Prostate gland (tissue), 2 donors: ENCODE results near the gene RANBP3. TPM values are rescaled to one million over a fixed set of nuclear protein-coding genes. Genes with fewer than 3 reads are reported as not detected.

Experiments
- DNase-seq: peaks from one replicate; pipeline ENCODE4 v3.0.0-alpha.2; 2019; ENCODE audit warnings: low spot score
- H3K27ac ChIP-seq, 2 donors: fragments of 200-600 bp; sonication (generic); 2 replicates each; pipeline ENCODE4 v1.5.1; 2017 to 2019
- H3K27me3 ChIP-seq: fragments of 200-600 bp; sonication (generic); replicated peaks from 2 replicates; pipeline ENCODE4 v1.5.1; 2019; ENCODE audit not compliant: insufficient read depth
- H3K36me3 ChIP-seq, 2 donors: fragments of 200-600 bp; sonication (generic); 1 replicate in 1 of 2; 2 replicates in 1 of 2; pipeline versions ENCODE4 v1.5.1 to v1.8.1; 2017 to 2019
- H3K4me1 ChIP-seq: fragments of 200-600 bp; sonication (generic); replicated peaks from 2 replicates; pipeline ENCODE4 v1.5.1; 2019
- H3K4me3 ChIP-seq, 2 donors: fragments of 200-600 bp; sonication (generic); 2 replicates each; pipeline ENCODE4 v1.5.1; 2017 to 2019
- H3K9me3 ChIP-seq: fragments of 200-600 bp; sonication (generic); 2 replicates; pipeline ENCODE4 v1.5.1; 2017
- POLR2A ChIP-seq: fragments of 450-650 bp; IDR thresholded peaks from one replicate; pipeline ENCODE4 v1.6.1; 2016; ENCODE audit warnings: antibody characterized with exemption, mild to moderate bottlenecking
- POLR2AphosphoS5 ChIP-seq: sonication (generic); formaldehyde crosslinking; IDR thresholded peaks from one replicate; pipeline ENCODE4 v1.6.1; 2017; ENCODE audit warnings: antibody characterized with exemption
- WGBS: methylation state at CpG from one replicate; pipeline ENCODE4 v1.1.5; 2018; 5-methylcytosine and 5-hydroxymethylcytosine counted together
- intact Hi-C: fragments of 100-400 bp; cut with DNase I; formaldehyde crosslinking; loops from one replicate; pipeline ENCODE4 v1.14.2; 2022
- total RNA-seq, 2 donors: library from RNA; depleted of rRNA; stranded (reverse); fragments of >200 nt; gene quantifications; one replicate each; pipeline ENCODE4 v1.1.0, GENCODE V29; 2016
- TF ChIP-seq, protein P1 (sequence below), 4 experiments: fragments of 200-600 bp in 2 of 4; fragments of 450-650 bp in 2 of 4; sonication (generic) in 2 of 4; IDR thresholded peaks; 1 replicate in 3 of 4; 2 replicates in 1 of 4; pipeline ENCODE4 v1.5.1; 2016 to 2019; ENCODE audit warnings: antibody characterized with exemption in 4 of 4, mild to moderate bottlenecking in 2 of 4, moderate library complexity in 2 of 4

RANBP3 gene
- total RNA-seq, 2 donors from 2014 or later = 84.6 to 120 TPM

- peaks cover 9 to 10% of the 10 kb centered on the region in 2 donors for H3K36me3 ChIP-seq
- intact Hi-C loops = no loop called here
- no peak overlapping the region for H3K27ac ChIP-seq
- no peaks in the 10 kb centered on the region for H3K27me3 ChIP-seq
- TF ChIP-seq, protein P1, sequence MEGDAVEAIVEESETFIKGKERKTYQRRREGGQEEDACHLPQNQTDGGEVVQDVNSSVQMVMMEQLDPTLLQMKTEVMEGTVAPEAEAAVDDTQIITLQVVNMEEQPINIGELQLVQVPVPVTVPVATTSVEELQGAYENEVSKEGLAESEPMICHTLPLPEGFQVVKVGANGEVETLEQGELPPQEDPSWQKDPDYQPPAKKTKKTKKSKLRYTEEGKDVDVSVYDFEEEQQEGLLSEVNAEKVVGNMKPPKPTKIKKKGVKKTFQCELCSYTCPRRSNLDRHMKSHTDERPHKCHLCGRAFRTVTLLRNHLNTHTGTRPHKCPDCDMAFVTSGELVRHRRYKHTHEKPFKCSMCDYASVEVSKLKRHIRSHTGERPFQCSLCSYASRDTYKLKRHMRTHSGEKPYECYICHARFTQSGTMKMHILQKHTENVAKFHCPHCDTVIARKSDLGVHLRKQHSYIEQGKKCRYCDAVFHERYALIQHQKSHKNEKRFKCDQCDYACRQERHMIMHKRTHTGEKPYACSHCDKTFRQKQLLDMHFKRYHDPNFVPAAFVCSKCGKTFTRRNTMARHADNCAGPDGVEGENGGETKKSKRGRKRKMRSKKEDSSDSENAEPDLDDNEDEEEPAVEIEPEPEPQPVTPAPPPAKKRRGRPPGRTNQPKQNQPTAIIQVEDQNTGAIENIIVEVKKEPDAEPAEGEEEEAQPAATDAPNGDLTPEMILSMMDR (IDR thresholded peaks at IDR 0.05) = no peak
- TF ChIP-seq POLR2A = no peak
- TF ChIP-seq POLR2AphosphoS5 = no peak
- H3K4me1 ChIP-seq = peaks cover 17% of the 10 kb centered on the region
- no peaks in the 10 kb centered on the region for H3K9me3 ChIP-seq
- no peak overlapping the region for H3K4me3 ChIP-seq
- 87% methylated on average over 36 of the region's 36 CpGs for WGBS
- DNase-seq = no peak
Measured at GRCh38 chr19:5917431-5918107, 60.4 kb downstream of the RANBP3 start.

- 48% methylated on average over 14 of the region's 14 CpGs for WGBS
- no peak for DNase-seq
- H3K36me3 ChIP-seq = peaks cover 6 to 10% of the 10 kb centered on the region in 2 donors
- H3K9me3 ChIP-seq = no peaks in the 10 kb centered on the region
- intact Hi-C loops = no loop called here
- H3K27me3 ChIP-seq = no peaks in the 10 kb centered on the region
- H3K4me3 ChIP-seq = no peak overlapping the region
- H3K4me1 ChIP-seq = peaks cover 17% of the 10 kb centered on the region
- no peak for TF ChIP-seq POLR2AphosphoS5
- TF ChIP-seq POLR2A = no peak
- TF ChIP-seq, protein P1 (IDR thresholded peaks at IDR 0.05) = no peak
- H3K27ac ChIP-seq = peak overlapping the region in 1 of 2 donors; percentile 71
Measured at GRCh38 chr19:5916181-5916708, 61.7 kb downstream of the RANBP3 start.

GRCh38 chr19:5915782-5916165, 62.2 kb downstream of the RANBP3 start:
- peaks cover 17% of the 10 kb centered on the region for H3K4me1 ChIP-seq
- H3K4me3 ChIP-seq = no peak overlapping the region
- TF ChIP-seq, protein P1 (IDR thresholded peaks at IDR 0.05) = no peak
- TF ChIP-seq POLR2A = no peak
- peaks cover 6 to 10% of the 10 kb centered on the region in 2 donors for H3K36me3 ChIP-seq
- H3K27ac ChIP-seq = peak overlapping the region; percentile 63 to 71
- WGBS = 67% methylated on average over 11 of the region's 11 CpGs
- intact Hi-C loops = no loop called here
- no peaks in the 10 kb centered on the region for H3K27me3 ChIP-seq
- no peaks in the 10 kb centered on the region for H3K9me3 ChIP-seq
- DNase-seq = no peak

- intact Hi-C loops = no loop called here
- TF ChIP-seq, protein P1 (IDR thresholded peaks at IDR 0.05) = peak in 2 of 4 experiments; percentile 32 to 40
- TF ChIP-seq POLR2AphosphoS5 = peak; percentile 59
- TF ChIP-seq POLR2A = no peak
- DNase-seq = peak; percentile 61
- Histone ChIP-seq H3K4me1 (peaks cover 17% of the 10 kb centered on the region), H3K27me3 (no peaks in the 10 kb centered on the region), H3K9me3 (no peaks in the 10 kb centered on the region), H3K4me3 (peak overlapping the region in 1 of 2 donors; percentile 10), H3K27ac (peak overlapping the region; percentile 63 to 71), H3K36me3 (peaks cover 6 to 10% of the 10 kb centered on the region in 2 donors)
- WGBS = 65% methylated on average over 40 of the region's 42 CpGs
Measured at GRCh38 chr19:5914946-5915781, 62.8 kb downstream of the RANBP3 start.
